Hepatocyte (in vitro differentiated cells): ENCODE data around the gene PLXNB2.

Experiments used
- EZH2 ChIP-seq: fragments of 200-600 bp; sonication (generic); IDR thresholded peaks from 2 replicates; pipeline ENCODE4 v1.6.1; 2016; ENCODE audit warnings: antibody characterized with exemption, mild to moderate bottlenecking, borderline replicate concordance
- TF ChIP-seq, protein P1 (sequence below): fragments of 200-600 bp; sonication (generic); IDR thresholded peaks from 2 replicates; pipeline ENCODE4 v1.5.1; 2016; ENCODE audit warnings: antibody characterized with exemption, mild to moderate bottlenecking; ENCODE audit not compliant: poor library complexity

DNA sequence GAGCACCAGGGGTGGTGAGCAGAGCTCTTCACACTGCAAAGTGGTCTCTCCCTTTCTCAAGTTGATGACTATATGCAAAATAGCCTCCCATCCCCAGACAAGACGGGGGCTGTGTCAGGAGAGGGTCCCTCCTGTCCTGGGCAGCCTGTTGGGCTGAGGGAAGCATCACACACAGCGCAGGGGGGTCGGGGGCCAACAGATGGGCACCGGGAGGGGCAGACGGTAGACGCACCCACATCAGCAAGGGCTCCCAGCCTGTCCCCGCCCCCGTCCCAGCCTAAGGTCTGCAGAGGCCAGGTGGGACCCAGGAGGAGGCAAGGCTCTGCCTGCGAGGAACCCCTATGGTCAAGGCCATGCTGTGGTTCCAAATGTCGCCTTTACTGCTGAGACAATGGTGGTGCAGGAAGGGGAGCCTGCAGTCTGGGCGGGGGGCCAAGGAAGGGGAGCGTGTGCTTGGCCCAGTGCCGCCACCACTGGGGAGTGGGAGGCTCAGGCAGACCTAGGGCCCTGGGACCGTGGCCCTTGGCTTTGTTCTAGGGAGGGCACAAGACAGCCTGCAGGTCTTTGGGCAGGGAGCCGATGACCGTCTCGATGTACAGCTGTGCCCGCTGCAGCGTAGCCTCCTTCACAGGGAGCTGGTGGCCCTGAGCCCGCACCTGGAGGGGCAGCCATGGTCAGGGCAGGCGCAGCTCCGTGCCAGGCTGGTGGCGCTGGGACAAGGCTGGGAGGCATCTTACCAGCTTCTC lies 4.3 kb upstream of the PLXNB2 start:
- TF ChIP-seq, protein P1, sequence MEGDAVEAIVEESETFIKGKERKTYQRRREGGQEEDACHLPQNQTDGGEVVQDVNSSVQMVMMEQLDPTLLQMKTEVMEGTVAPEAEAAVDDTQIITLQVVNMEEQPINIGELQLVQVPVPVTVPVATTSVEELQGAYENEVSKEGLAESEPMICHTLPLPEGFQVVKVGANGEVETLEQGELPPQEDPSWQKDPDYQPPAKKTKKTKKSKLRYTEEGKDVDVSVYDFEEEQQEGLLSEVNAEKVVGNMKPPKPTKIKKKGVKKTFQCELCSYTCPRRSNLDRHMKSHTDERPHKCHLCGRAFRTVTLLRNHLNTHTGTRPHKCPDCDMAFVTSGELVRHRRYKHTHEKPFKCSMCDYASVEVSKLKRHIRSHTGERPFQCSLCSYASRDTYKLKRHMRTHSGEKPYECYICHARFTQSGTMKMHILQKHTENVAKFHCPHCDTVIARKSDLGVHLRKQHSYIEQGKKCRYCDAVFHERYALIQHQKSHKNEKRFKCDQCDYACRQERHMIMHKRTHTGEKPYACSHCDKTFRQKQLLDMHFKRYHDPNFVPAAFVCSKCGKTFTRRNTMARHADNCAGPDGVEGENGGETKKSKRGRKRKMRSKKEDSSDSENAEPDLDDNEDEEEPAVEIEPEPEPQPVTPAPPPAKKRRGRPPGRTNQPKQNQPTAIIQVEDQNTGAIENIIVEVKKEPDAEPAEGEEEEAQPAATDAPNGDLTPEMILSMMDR = no peak
- TF ChIP-seq EZH2 = no peak
